Measurements from ENCODE around the gene KLHL18. TPM values are rescaled to one million over a fixed set of nuclear protein-coding genes. Genes with fewer than 3 reads are reported as not detected.
"Not testable (repeated sequence)": the region's sequence is repeated elsewhere in the genome, so short reads cannot be mapped to it uniquely, and the experiment has no call there.

The KLHL18 gene
- total RNA-seq, 1 donor from 2014 or later, result 24.2 TPM

DNA sequence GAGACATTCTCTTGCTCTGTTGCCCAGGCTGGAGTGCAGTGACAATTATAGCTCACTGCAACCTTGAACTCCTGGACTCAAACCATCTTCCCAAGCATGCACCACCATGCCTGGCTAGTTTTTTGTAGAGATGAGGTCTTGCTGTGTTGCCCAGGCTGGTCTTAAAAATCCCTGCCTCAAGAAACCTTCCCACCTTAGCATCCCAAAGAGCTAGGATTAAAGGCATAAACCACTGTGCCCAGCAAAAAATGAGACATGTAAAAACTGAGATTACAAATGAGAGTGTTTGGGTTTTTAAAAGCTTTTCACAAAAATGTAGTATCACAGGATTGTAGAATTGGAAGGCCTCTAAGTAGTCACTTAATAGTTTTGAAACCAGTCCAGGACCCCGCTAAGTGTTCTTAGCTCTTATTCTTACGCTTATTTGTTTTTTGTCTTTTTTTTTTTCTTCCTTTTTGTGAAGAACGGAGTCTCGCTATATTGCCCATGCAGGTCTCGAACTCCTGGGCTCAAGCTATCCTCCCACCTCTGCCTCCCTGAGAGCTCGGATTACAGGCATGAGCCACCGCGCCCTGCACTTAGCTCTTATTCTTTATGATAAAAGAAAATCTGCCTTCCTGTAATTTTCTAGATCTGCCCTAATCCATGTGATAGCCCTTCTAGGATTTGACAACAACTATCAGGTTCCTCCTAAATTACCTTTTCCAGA, 31.5 kb downstream of the KLHL18 start:
- no peak for ATAC-seq

DNA sequence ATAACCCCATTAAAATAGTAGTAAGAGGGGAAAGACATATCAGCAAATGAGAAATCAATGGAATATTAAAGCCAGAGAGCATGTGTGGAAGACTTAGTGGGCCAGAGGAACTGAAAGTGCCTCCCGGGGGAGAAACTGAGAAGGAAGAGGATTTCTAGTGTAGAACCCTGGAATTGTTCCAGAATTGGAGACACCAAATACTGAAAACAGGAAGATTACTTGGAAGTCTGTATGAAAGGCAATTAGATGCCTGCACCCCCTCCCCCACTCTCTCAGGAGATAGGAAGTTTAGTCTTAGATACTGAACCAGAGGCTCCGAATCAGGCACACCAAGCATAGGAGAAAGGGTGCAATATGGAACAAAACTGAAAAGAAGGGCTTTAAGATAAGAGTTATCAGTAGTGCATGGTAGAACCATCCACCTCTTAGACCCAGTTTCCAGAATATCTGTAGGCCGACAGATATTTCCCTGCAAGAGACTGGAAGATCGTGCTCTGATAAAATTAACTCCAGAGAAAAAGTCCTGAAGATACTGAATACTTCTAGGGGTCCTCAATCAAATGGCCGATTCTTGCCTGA, 32.4 kb downstream of the KLHL18 start:
- no peak for ATAC-seq

DNA sequence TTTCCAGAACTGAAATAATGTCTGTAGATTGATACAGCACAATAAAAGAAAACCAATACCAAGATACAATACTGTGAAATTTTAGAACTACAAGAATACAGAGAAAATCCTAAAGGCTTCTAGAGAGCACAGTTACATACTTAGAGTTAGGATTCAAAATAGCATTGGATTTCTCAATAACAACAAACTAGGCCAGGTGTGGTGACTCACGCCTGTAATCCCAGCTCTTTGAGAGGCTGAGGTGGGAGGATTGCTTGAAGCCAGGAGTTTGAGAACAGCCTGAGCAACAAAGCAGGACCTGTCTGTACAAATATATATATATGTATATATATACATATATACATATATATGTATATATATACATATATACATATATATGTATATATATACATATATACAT, 33.4 kb downstream of the KLHL18 start:
- not testable (repeated sequence) for ATAC-seq

DNA sequence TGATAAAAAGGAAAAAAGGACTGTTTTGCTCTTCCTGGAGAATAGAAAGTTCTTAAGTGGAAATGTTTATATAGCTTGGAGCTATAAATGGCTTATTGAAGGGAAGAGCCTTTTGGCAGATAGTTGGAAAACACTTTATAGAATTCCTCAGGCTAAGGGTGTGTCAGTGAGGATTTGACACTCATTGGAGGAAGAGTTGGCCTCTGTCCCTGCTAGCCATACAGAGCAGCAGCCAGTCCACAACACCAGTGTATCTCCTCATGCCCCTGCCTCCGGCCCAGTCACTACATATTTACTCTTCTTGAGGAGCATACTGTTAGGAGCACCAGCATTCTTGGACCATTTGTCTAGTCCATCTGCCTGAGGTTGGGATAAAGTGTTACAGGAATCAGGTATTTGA, 36.2 kb downstream of the KLHL18 start:
- ATAC-seq, result no peak

DNA sequence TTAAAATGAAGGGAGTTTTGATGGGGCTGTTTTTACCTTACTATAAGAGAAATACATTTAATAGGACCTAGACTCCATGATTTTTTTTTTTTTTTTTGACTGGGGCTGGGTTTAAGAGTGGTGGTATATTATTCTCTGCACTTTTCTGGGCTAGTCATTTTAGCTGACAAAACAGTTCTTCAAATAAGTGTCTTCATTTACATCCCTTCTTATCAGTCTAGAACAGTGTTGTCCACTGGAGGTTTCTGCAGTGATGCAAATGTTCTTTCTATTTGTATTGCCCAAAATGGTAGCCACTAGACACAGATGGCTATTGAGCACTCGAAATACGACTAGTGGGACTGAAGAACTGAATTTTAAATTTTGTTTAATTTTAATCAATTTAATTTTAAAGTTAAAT, 37.2 kb downstream of the KLHL18 start:
- ATAC-seq, result no peak

DNA sequence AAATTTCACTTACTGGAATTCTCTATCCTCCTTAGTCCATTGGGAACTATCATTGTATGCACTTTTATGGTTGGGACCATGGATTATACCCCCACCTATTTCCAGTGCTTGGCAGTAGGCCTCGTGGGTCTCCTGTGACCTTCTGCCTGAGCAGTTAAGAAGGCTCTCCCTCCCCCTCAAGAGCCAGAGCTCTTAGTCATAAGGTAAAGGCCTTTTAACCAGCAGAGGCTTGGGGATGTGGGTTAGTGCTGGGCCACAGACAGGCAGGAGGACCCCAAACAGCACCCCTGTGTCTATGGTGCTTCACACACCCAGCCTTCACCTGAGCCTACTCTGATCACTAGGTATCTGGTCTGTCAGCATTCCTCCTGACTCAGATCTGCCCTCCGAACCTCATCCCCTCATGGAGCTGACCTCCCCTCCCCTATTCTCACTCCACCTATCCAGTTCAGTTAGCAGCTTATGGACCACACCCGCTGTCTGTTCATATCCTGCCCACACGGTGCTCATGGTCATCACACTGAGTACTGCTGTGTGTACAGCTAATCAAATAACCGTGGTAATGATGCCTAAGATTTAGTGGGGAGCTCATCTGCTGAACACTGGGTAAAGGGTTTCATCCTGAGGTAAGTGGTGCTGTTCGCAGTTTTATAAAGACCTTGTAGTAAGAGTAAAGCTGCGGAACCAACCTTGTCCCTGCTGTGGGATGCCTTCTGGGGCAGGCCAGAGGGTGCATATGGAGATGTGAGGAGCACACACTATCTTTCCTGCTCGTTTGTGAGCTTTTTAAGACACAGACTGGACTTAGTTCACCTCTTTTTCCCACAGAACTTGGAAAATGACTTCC, 40.9 kb downstream of the KLHL18 start:
- ATAC-seq, result peak; percentile 80

DNA sequence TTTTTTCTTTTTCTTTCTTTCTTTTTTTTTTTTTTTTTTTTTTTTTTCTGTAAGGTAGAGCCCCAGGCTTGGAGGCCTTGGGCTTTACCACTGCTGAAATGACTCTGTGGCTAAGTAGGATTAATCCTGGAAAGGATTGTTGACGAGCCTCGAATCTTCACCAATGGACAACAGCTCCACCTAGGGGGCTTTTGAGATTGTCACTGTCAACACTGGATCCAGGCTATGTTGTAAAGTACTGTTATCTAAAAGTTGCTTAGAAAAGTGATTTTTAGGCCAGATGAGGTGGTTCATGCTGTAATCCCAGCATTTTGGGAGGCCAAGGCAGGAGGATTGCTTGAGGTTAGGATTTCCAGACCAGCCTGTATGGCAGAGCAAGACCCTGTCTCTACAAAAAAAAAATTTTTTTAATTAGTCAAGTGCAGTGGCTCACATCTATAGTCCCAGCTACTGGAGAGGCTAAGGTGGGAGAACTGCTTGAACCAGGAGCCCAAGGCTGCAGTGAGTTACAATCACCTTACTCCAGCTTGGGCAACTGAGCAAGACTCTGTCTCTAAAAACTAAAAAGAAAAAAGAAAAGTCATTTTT, 41.6 kb downstream of the KLHL18 start:
- ATAC-seq, result peak; percentile 91

DNA sequence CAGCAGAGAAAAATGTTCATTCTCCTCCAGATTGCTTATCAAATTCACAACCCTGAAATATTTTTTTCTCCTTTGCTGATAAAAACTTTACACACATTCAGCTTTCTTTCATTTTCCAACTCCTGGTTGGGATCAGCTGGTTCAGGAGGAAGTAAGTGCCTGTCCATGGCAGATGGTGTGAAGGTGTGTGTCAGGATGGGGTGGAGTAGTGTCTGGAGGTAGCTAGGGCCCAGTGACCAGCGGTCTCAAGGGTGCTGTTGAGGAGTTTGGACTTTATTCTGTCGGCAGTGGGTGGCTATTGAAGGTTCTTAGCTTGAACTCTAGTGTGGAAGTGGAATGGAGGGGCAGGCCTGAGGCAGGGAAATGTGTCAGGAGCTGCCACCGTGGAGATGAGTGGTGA, 51.2 kb downstream of the KLHL18 start:
- no peak for ATAC-seq

DNA sequence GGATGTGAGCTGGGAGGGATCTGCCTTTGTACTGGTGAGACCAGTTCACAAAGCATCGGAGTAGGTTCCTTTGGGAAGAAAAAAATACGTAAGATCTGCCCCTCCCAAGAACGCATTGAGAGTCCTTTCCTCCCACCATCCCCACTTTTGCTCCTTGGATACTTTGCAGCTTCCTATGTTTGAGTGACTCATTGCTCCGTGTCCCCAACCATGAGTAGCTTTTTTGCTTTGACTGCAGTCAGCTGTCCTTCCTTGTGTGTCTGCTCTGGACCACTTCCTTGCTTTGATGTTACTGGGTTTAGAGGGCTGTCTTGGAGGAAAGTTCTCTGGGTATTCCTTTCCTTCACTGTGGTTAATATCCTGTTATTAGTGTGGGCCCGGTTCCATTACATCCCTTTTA, 54.9 kb downstream of the KLHL18 start:
- no peak for ATAC-seq

DNA sequence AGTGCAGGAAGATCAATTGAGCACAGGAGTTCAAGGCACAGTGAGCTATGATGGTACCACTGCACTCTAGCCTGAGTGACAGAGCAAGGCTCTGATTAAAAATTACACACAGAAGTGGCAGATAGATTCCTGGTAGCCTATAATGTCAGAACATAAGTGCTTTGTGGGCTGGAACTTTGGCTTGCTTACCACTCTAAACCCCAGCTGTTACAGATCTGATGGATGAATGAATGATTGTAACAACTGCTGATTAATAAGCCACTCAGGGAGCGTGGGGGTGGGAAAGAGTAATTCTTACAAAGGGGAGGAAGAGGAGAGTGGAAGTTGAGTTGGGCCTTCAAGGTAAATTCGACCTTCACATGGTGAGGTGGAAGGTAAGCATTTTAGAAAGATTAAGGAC, 57.2 kb downstream of the KLHL18 start:
- ATAC-seq, result no peak

DNA sequence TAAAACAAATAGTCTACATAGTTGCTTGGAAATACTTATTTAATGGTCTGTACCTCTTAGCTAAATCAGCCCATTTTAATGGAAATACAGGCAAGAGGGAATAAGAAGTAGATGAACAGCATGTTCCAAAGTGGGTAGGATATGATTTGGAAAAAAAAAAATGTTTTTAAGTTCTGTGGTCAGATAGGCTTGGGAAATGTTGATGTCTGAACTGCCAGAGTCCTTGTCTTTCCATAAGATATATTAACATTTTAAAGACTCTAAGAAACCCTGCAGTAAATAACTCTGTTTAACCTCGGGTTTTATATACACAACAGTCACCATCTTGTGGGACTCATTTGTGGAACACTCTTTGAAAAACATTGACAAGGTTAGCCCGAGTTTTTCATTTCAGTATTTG, 58.1 kb downstream of the KLHL18 start:
- no peak for ATAC-seq

DNA sequence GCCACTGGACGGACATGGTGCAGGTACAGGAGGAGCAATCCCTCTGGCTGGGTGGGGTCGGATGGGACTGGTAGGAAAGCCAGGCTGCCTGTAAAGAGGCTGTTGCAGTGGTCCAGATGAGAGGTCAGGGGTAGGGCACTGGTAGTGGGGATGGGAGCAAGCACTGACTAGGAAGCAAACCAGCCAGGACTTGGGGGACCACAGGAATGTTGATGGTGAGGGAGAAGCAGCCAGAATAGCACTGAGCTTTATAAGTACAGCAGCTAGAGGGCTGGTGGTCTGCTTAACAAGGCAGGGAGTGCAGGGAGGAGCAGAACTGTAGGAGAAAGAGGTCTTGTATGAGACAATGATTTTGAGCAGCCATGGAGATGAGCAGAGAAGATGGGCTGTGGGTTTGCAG, 59.4 kb downstream of the KLHL18 start:
- no peak for ATAC-seq

DNA sequence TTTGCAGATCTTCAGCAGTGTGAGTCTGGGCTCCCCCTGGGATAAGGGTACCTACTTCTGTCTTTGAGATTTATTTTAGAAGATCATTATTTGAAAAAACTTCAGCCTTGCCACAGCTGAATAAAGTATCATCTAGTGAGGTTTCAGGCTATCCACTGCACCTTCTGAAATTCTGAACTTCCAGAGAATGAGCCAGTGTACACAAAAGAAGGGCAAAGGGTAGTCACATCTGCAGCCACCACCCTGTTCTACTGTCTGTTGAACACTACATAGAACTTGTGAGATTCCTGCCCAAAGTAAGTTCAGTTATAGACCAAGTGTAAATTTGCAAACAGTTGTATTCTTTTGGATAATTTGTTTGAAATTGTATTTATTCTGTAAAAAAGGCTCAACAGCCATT, 60.1 kb downstream of the KLHL18 start:
- ATAC-seq, result no peak

DNA sequence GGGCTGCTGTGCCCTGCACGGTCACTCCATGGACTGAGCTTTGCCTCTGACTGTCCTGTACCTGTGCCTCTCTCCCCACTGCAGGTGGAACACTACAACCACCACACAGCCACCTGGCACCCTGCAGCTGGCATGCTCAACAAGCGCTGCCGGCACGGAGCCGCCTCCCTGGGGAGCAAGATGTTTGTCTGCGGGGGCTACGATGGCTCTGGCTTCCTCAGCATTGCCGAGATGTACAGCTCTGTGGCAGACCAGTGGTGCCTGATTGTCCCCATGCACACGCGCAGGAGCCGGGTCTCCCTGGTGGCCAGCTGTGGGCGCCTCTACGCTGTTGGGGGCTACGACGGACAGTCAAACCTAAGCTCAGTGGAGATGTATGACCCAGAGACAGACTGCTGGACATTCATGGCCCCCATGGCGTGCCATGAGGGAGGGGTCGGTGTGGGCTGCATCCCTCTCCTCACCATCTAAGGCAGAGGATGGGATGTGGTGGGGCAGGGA, 60.8 kb downstream of the KLHL18 start:
- ATAC-seq, result no peak

DNA sequence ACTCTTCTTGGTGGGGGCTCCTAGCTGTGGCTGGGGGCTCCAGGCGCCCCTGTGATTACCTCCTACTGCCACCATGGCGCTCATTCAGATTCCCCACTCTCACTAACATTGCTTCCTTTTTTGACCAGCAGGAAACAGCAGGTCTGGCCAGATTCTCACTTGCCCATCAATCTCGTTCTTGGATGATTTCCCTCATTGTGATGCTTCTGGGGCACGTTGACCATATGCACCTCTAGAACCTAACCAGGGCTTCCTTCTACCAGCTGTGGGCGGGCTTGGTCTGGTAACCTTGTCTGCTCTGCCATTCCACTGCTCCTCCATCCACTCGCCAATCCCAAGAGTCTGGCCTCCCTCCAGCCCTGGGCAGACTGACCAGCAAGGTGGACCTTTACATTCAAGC, 62.2 kb downstream of the KLHL18 start:
- ATAC-seq, result no peak

DNA sequence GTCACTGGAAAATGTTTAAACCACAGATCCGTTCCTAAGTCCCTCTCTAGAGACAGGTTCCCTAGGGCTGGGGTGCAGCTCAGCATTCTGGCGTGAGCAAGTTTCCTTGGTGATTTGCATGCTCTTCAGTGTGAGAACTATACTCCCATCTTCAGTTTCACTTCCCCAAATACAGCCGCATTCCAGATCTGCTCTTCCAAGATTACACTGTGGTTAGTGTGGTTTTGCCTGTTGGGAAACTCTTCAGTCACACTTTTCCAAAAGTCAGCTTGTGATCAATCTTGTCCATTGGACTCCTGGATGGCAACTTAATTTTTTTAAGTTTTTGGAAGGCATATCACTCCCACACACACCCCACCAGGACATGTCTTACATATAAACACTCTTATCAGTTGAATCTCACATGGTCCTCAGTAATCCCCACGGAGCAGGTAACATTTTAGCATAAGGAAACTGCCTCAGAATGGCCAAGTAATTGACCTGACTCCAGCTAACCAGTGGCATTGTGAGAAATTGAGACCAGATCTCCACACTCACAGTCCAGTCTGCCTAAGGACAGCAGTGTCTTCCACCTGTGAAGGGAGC, 64.6 kb downstream of the KLHL18 start:
- no peak for ATAC-seq

DNA sequence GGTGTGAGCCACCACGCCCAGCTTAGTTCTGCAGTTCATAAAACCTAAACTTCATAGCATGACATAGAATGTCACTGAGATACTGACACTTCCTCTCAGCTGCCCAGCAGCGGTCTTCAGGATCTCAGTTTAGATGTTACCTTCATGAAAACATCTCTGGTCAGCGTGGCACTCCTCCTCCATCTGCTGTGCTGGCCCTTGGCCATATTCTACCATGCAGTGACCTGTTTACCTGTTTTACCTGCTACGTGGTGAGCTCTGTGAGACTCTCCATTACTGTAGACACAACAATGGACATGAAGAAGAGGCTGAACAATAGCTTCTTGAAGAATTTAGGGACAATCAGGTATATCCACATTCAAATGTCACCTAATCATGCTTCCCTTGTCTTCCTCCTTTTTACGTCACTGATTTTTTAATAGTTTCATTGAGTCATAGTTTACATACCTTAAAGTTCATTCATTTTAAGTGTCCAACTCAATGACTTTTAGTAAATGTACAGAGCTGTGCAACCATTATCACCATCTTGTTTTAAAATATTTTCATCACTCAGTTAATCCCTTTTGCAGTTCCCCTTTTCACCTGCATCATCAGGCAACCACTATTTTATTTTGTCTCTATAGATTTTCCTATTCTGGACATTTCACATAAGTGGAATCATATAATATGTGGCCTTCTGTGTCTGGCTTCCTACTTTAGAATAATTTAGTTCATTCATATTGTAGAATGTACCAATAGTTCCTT, 65.8 kb downstream of the KLHL18 start:
- ATAC-seq, result peak; percentile 93

DNA sequence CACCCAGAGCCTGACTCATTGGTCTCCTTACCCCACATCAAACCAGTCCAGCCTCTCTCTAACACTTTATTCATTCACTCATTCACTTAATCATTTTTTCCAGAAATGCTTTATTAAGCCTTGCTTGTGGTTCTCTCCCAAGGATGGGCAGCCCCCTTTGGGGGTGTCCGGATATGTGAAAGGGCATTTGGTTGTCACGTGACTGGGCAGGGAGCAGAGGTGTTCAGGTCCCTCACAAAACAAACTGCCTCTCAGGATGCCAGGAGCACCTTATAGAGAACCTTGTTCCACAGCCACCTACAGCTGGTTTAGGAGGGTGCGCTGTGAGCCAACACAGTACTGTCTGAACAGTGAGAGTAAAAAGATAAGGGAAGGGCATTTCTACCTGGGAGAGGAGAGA, 72.3 kb downstream of the KLHL18 start:
- ATAC-seq, result no peak

DNA sequence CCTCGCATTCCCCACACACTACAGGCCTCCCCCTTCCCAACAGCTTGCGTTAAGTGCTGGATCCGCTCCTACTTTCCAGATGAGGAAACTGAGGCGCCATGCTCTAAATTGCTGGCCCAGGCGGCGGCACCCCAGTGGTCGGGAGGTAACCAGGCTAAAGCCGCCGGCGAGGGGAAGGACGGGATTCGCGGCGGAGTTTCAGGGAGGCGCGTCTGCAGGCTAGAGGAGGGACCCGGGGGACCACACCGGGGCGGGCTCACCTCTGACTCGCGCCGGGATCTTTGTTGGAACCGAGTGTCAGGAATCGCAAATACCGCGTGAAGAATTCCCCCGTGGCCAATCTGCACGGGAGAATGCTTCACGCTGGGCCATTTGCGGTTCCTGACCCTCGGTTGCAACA, 73.5 kb downstream of the KLHL18 start:
- ATAC-seq, result no peak

DNA sequence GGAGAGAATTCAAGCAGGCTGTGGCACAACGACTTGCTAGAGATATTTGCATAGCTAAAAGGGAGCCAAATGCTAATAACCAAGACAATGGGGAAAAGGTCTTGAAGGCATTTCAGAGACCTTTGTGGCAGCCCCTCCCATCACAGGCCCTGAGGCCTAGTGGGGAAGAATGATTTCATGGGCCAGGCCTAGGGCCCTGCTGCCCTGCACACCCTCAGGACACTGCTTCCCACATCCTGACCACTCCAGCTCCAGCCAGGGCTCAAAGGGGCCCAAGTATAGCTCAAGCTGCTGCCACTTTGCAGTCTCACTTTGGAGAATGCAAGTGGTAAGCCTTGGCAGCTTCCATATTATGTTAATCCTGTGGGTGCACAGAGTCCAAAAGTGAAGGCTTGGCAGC, 76.6 kb downstream of the KLHL18 start:
- no peak for ATAC-seq

DNA sequence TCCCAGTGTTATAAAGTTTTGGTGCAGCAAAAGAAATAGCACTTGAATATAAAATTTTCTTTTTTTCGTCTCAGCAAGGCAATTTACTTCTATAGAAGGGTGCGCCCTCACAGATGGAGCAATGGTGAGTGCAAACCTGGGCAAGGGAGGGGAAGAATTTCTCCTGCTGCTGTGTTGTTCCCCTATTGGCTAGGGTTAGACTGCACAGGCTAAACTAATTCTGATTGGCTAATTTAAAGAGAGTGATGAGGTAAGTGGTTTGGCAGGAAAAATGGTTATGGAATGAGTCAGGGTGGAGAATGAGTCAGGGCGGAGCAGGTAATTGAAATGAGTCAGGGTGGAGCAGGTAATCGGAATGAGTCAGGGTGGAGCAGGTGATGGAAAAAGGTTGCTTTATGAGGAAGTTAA, 77.4 kb downstream of the KLHL18 start:
- ATAC-seq, result peak; percentile 69

DNA sequence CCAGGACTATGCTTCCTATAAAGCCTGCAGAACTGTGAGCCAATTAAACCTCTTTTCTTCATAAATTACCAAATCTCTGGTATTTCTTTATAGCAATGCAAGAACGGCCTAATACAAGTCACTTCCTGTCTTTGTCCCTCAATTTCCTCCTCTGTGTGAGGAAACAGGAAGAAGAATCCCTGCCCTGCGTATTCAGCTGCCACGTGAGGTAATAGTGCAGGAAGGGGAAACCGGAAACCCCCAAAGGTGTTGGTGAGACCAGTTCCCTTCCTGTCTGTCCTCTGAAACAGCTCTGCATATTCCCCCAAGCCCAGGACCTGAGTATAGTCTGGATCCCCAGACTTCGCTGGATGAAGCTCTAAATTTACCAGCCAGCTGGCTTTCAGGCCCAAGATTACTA, 80.0 kb downstream of the KLHL18 start:
- ATAC-seq, result peak; percentile 49
